ENCODE measurements around the gene ELFN1. TPM values are rescaled to one million over a fixed set of nuclear protein-coding genes. Genes with fewer than 3 reads are reported as not detected.

ELFN1 gene
- total RNA-seq, 1 donor from 2014 or later, result 19.7 TPM

DNA sequence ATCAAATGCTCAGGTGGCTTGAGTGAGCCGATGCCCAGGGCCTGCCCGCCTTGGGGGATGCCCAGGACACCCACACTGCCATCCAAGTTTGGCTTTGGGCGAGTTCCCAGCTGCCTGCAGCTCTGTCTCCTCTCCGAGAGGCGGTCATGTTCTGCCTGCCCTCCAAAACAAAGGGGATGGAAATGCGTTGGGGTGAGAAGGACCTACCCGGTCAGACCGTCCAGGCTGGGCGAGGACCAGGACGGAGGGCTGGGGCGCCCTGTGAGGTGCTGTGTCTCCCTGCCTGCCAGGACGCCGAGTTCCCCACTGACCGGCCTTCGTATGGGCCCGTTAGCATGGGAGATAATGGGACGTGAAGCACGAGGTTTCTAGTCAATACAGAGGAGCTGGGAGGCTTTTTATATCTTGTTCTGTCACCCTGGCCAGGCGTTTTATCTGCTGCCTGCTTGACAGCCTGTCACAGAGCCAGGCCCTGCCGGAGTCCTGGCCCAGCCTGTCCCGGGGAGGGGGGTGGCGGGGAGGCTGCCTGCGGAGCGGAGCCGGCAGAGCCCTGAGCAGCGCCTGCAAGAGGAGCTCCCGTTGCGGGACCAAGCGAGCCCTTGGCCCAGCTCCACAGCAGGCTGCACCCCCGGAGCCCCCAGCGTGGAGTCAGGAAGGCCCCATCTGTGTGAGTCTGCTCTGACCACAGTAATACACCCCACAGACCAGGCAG is 22.0 kb upstream of the ELFN1 start:
- H2AFZ ChIP-seq (ENCODE audit: low read depth, low read length), result peak overlapping the region; percentile 0
- no peak overlapping the region for H3K27ac ChIP-seq (ENCODE audit: low read depth, low read length)

DNA sequence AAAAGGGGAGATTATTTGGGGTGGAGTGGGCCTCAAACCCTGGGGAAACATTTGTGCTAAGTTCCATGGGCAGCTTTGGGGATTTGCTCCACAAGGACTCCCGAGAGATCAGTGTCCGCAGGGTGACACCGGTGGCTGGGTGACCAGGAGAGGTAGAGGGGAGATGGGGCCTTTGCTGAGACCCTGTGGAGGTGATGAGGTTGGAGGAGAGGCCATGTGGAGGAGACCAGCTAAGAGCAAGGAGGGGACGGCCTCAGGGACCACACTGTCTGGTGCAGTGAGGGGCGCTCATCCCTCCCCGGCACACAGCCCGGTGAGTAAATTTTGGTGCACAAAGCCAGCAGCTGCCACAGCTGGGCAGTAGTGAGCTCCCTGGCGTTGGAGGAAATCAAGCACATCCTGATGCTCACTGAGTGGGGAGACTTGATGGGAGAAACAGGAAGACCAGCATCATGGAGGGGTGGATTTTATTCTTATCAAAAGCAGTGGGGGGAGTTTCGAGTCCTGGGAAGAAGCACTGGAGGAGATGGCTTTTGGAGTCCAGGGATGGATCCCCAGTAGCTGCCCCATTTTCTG is 20.2 kb upstream of the ELFN1 start:
- H3K9me3 ChIP-seq (ENCODE audit: insufficient read depth, low read depth, low read length), result no peaks in the 10 kb centered on the region
- no peaks in the 10 kb centered on the region for H3K36me3 ChIP-seq (ENCODE audit: insufficient read depth, low read length)
- FAIRE-seq (no peak), DNase-seq (ENCODE audit: low read depth) (no peak)
- no peaks in the 10 kb centered on the region for H3K36me3 Mint-ChIP-seq (ENCODE audit: low read depth, unreplicated experiment)
- peaks cover 38% of the 10 kb centered on the region for H3K27me3 Mint-ChIP-seq (ENCODE audit: low read depth, unreplicated experiment)
- H3K79me2 ChIP-seq (ENCODE audit: insufficient read depth, low read length), result no peaks in the 10 kb centered on the region
- no peak overlapping the region for H3K4me3 Mint-ChIP-seq (ENCODE audit: unreplicated experiment)
- H3K4me3 ChIP-seq (ENCODE audit: insufficient read depth, low read depth, low read length), result no peak overlapping the region
- no peaks in the 10 kb centered on the region for H3K9me3 Mint-ChIP-seq (ENCODE audit: unreplicated experiment)
- no peak overlapping the region for H2AFZ ChIP-seq (ENCODE audit: low read depth, low read length)
- no peak overlapping the region for H3K27ac Mint-ChIP-seq (ENCODE audit: unreplicated experiment)
- H3K9ac ChIP-seq (ENCODE audit: low read length), result no peak overlapping the region
- no peak for TF ChIP-seq EZH2 (IDR thresholded peaks at IDR 0.05; ENCODE audit: insufficient read depth, low read length)
- TF ChIP-seq, protein P1, sequence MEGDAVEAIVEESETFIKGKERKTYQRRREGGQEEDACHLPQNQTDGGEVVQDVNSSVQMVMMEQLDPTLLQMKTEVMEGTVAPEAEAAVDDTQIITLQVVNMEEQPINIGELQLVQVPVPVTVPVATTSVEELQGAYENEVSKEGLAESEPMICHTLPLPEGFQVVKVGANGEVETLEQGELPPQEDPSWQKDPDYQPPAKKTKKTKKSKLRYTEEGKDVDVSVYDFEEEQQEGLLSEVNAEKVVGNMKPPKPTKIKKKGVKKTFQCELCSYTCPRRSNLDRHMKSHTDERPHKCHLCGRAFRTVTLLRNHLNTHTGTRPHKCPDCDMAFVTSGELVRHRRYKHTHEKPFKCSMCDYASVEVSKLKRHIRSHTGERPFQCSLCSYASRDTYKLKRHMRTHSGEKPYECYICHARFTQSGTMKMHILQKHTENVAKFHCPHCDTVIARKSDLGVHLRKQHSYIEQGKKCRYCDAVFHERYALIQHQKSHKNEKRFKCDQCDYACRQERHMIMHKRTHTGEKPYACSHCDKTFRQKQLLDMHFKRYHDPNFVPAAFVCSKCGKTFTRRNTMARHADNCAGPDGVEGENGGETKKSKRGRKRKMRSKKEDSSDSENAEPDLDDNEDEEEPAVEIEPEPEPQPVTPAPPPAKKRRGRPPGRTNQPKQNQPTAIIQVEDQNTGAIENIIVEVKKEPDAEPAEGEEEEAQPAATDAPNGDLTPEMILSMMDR (IDR thresholded peaks at IDR 0.05; ENCODE audit: insufficient read depth, low read depth, low read length), result no peak
- H4K20me1 ChIP-seq (ENCODE audit: insufficient read depth, low read length), result no peaks in the 10 kb centered on the region
- H3K27ac ChIP-seq (ENCODE audit: low read depth, low read length), result no peak overlapping the region
- peaks cover 9% of the 10 kb centered on the region for H3K4me1 ChIP-seq (ENCODE audit: insufficient read depth, low read length)
- H3K4me2 ChIP-seq (ENCODE audit: low read length), result no peak overlapping the region
- H3K4me1 Mint-ChIP-seq (ENCODE audit: low read depth, unreplicated experiment), result no peaks in the 10 kb centered on the region
- H3K27me3 ChIP-seq (ENCODE audit: insufficient read depth, low read length), result peaks cover 12% of the 10 kb centered on the region

More for the DNA sequence above, 22.0 kb upstream of the ELFN1 start:
- H3K4me2 ChIP-seq (ENCODE audit: low read length), result peak overlapping the region; percentile 15
- no peak overlapping the region for H3K4me3 ChIP-seq (ENCODE audit: insufficient read depth, low read depth, low read length)
- H3K27me3 ChIP-seq (ENCODE audit: insufficient read depth, low read length), result peaks cover 14% of the 10 kb centered on the region
- Mint-ChIP-seq H3K4me3 (ENCODE audit: unreplicated experiment) (no peak overlapping the region), H3K4me1 (ENCODE audit: low read depth, unreplicated experiment) (no peaks in the 10 kb centered on the region), H3K9me3 (ENCODE audit: unreplicated experiment) (no peaks in the 10 kb centered on the region), H3K27ac (ENCODE audit: unreplicated experiment) (no peak overlapping the region), H3K27me3 (ENCODE audit: low read depth, unreplicated experiment) (peaks cover 38% of the 10 kb centered on the region), H3K36me3 (ENCODE audit: low read depth, unreplicated experiment) (no peaks in the 10 kb centered on the region)
- no peaks in the 10 kb centered on the region for H3K79me2 ChIP-seq (ENCODE audit: insufficient read depth, low read length)
- TF ChIP-seq, protein P1 (IDR thresholded peaks at IDR 0.05; ENCODE audit: insufficient read depth, low read depth, low read length), result no peak
- no peak for TF ChIP-seq EZH2 (IDR thresholded peaks at IDR 0.05; ENCODE audit: insufficient read depth, low read length)
- H3K4me1 ChIP-seq (ENCODE audit: insufficient read depth, low read length), result peaks cover 9% of the 10 kb centered on the region
- no peaks in the 10 kb centered on the region for H3K36me3 ChIP-seq (ENCODE audit: insufficient read depth, low read length)
- FAIRE-seq (no peak), DNase-seq (ENCODE audit: low read depth) (no peak)
- H3K9ac ChIP-seq (ENCODE audit: low read length), result no peak overlapping the region
- no peaks in the 10 kb centered on the region for H3K9me3 ChIP-seq (ENCODE audit: insufficient read depth, low read depth, low read length)
- no peaks in the 10 kb centered on the region for H4K20me1 ChIP-seq (ENCODE audit: insufficient read depth, low read length)

Measured in astrocyte (in vitro differentiated cells and primary cell).